ENCODE measurements around the gene PPP1R26.

- TF ChIP-seq MXI1 (IDR thresholded peaks at IDR 0.05; ENCODE audit: low read depth, low read length) (no peak), CTCF (IDR thresholded peaks at IDR 0.05) (no peak), YY1 (IDR thresholded peaks at IDR 0.05; ENCODE audit: low read depth) (no peak), USF1 (IDR thresholded peaks at IDR 0.05; ENCODE audit: borderline replicate concordance, low read depth) (no peak), EP300 (IDR thresholded peaks at IDR 0.05; ENCODE audit: borderline replicate concordance in 1 of 2, low read depth in 1 of 2, low read length in 1 of 2) (no peak)
Measured at GRCh38 chr9:135489188-135489906, 9.8 kb downstream of the PPP1R26 start.
